ENCODE data around the gene ZNF214. TPM values are rescaled to one million over a fixed set of nuclear protein-coding genes. Genes with fewer than 3 reads are reported as not detected.
A peak's percentile ranks its signal among the peaks of the same experiment; 100 is the strongest.

Gene ZNF214
- total RNA-seq (ENCODE audit: unreplicated experiment), result 1.8 TPM
- long read RNA-seq, result 0 reads

- Mint-ChIP-seq H3K27me3 (ENCODE audit: unreplicated experiment) (no peaks in the 10 kb centered on the region), H3K27ac (ENCODE audit: unreplicated experiment) (peak within 1 kb of the TSS; percentile 87), H3K4me1 (ENCODE audit: low read depth, unreplicated experiment) (peaks cover 2% of the 10 kb centered on the region), H3K9me3 (ENCODE audit: unreplicated experiment) (no peaks in the 10 kb centered on the region), H3K36me3 (ENCODE audit: unreplicated experiment) (no peaks in the 10 kb centered on the region), H3K4me3 (ENCODE audit: unreplicated experiment) (peak within 1 kb of the TSS; percentile 100)
- no peak for TF ChIP-seq CTCF (IDR thresholded peaks at IDR 0.05; ENCODE audit: partially characterized antibody, unreplicated experiment)
- DNase-seq, result peak; percentile 89
Measured at GRCh38 chr11:7020183-7020917, at the start of gene ZNF214, which contains the start of gene NLRP14. TSS of gene ZNF214 (minus strand) at chr11:7020346. CDS start at chr11:7002835, 17,511 bp downstream. TSS of gene NLRP14 (plus strand) at chr11:7020479. CDS start at chr11:7038587, 18,108 bp downstream.

- Mint-ChIP-seq H3K36me3 (ENCODE audit: unreplicated experiment) (no peaks in the 10 kb centered on the region), H3K4me1 (ENCODE audit: low read depth, unreplicated experiment) (no peaks in the 10 kb centered on the region), H3K27ac (ENCODE audit: unreplicated experiment) (no peak overlapping the region), H3K9me3 (ENCODE audit: unreplicated experiment) (no peaks in the 10 kb centered on the region), H3K4me3 (ENCODE audit: unreplicated experiment) (no peak overlapping the region), H3K27me3 (ENCODE audit: unreplicated experiment) (no peaks in the 10 kb centered on the region)
- no peak for DNase-seq
- no peak for TF ChIP-seq CTCF (IDR thresholded peaks at IDR 0.05; ENCODE audit: partially characterized antibody, unreplicated experiment)
Measured at GRCh38 chr11:7062534-7062933, 42.4 kb upstream of the ZNF214 start.

- H3K9me3 Mint-ChIP-seq (ENCODE audit: unreplicated experiment), result no peaks in the 10 kb centered on the region
- H3K27ac Mint-ChIP-seq (ENCODE audit: unreplicated experiment), result no peak overlapping the region
- no peaks in the 10 kb centered on the region for H3K27me3 Mint-ChIP-seq (ENCODE audit: unreplicated experiment)
- no peak for DNase-seq
- no peaks in the 10 kb centered on the region for H3K4me1 Mint-ChIP-seq (ENCODE audit: low read depth, unreplicated experiment)
- H3K36me3 Mint-ChIP-seq (ENCODE audit: unreplicated experiment), result no peaks in the 10 kb centered on the region
- no peak overlapping the region for H3K4me3 Mint-ChIP-seq (ENCODE audit: unreplicated experiment)
- TF ChIP-seq CTCF (IDR thresholded peaks at IDR 0.05; ENCODE audit: partially characterized antibody, unreplicated experiment), result no peak
Measured at GRCh38 chr11:7060868-7061267, 40.7 kb upstream of the ZNF214 start.

GRCh38 chr11:7057641-7058040 lies 37.5 kb upstream of the ZNF214 start:
- no peak overlapping the region for H3K4me3 Mint-ChIP-seq (ENCODE audit: unreplicated experiment)
- TF ChIP-seq CTCF (IDR thresholded peaks at IDR 0.05; ENCODE audit: partially characterized antibody, unreplicated experiment), result no peak

GRCh38 chr11:7056828-7057513 lies 36.8 kb upstream of the ZNF214 start:
- TF ChIP-seq CTCF (IDR thresholded peaks at IDR 0.05; ENCODE audit: partially characterized antibody, unreplicated experiment), result no peak
- no peaks in the 10 kb centered on the region for H3K4me1 Mint-ChIP-seq (ENCODE audit: low read depth, unreplicated experiment)
- no peak overlapping the region for H3K4me3 Mint-ChIP-seq (ENCODE audit: unreplicated experiment)
- H3K36me3 Mint-ChIP-seq (ENCODE audit: unreplicated experiment), result no peaks in the 10 kb centered on the region
- no peak overlapping the region for H3K27ac Mint-ChIP-seq (ENCODE audit: unreplicated experiment)
- DNase-seq, result no peak
- no peaks in the 10 kb centered on the region for H3K27me3 Mint-ChIP-seq (ENCODE audit: unreplicated experiment)
- H3K9me3 Mint-ChIP-seq (ENCODE audit: unreplicated experiment), result no peaks in the 10 kb centered on the region

More at GRCh38 chr11:7057641-7058040, 37.5 kb upstream of the ZNF214 start:
- H3K4me1 Mint-ChIP-seq (ENCODE audit: low read depth, unreplicated experiment), result no peaks in the 10 kb centered on the region
- DNase-seq, result no peak
- H3K9me3 Mint-ChIP-seq (ENCODE audit: unreplicated experiment), result no peaks in the 10 kb centered on the region
- H3K27me3 Mint-ChIP-seq (ENCODE audit: unreplicated experiment), result no peaks in the 10 kb centered on the region
- no peak overlapping the region for H3K27ac Mint-ChIP-seq (ENCODE audit: unreplicated experiment)
- H3K36me3 Mint-ChIP-seq (ENCODE audit: unreplicated experiment), result no peaks in the 10 kb centered on the region

Measured in glutamatergic neuron (in vitro differentiated cells).